GM12892 (cell line): ENCODE measurements around the gene PDE1C.

Experiments
- POLR2A ChIP-seq: IDR thresholded peaks from 2 replicates; pipeline ENCODE4 v1.6.1; 2011; ENCODE audit warnings: low read depth, low read length, control low read depth
- POLR2AphosphoS5 ChIP-seq: IDR thresholded peaks from 2 replicates; pipeline ENCODE4 v1.6.1; 2011; ENCODE audit warnings: low read depth, low read length, control low read depth
- TAF1 ChIP-seq: IDR thresholded peaks from 2 replicates; pipeline ENCODE4 v1.6.1; 2011; ENCODE audit warnings: low read depth, mild to moderate bottlenecking, control low read depth, low read length, borderline replicate concordance

GRCh38 chr7:32047801-32048200 is 22.4 kb downstream of the PDE1C start:
- TF ChIP-seq TAF1, result no peak
- TF ChIP-seq POLR2A, result no peak
- no peak for TF ChIP-seq POLR2AphosphoS5
